A549 treated with Hydrocortisone at 1 μM for 4 hours (cell line): ENCODE measurements around the gene GUCY1A1. TPM values are rescaled to one million over a fixed set of nuclear protein-coding genes. Genes with fewer than 3 reads are reported as not detected.

Experiments used
- total RNA-seq: library from RNA; stranded (reverse); fragments of 200-300 nt; extraction: Qiagen RNA extraction; gene quantifications from 5 replicates; pipeline ENCODE4 v1.2.3, GENCODE V29; 2022

The GUCY1A1 gene
- not detected in 5 replicates for total RNA-seq

DNA sequence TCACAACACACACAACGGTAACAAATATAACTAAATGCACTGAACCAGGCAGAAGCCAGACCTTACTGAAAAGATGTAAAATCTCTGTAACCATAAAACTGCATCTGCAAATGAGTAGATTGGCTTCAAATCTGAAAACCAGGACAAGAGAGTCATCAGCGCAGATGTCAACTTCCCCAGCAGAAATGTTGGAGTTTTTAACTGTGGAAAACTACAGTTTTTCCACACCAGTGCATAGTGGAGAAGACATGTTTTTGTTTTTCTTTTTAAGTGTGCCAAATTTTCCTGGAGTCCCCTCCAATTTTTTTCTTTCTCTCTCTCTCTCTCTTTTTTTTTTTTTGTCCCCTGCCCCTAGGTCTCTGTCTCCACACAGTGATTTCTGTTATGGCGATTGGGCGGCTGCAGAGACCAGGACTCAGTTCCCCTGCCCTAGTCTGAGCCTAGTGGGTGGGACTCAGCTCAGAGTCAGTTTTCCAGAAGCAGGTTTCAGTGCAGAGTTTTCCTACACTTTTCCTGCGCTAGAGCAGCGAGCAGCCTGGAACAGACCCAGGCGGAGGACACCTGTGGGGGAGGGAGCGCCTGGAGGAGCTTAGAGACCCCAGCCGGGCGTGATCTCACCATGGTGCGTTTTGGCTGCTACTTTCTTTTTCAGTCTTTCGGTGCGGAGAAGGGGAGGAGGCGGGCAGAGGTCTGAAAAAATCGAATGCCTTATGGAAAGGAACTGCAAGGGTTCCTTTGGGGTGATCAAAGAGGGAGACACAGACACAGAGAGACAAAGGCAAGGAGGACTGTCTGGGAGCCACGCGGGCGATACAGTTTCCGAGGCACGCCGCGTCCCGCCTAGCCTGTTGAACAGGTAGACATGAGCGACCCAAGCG is at the start of gene GUCY1A1:
TSS of gene GUCY1A1 (plus strand) at position 505 of the 878 bp plus-strand sequence. CDS start 30,020 bp downstream, outside the sequence.

DNA sequence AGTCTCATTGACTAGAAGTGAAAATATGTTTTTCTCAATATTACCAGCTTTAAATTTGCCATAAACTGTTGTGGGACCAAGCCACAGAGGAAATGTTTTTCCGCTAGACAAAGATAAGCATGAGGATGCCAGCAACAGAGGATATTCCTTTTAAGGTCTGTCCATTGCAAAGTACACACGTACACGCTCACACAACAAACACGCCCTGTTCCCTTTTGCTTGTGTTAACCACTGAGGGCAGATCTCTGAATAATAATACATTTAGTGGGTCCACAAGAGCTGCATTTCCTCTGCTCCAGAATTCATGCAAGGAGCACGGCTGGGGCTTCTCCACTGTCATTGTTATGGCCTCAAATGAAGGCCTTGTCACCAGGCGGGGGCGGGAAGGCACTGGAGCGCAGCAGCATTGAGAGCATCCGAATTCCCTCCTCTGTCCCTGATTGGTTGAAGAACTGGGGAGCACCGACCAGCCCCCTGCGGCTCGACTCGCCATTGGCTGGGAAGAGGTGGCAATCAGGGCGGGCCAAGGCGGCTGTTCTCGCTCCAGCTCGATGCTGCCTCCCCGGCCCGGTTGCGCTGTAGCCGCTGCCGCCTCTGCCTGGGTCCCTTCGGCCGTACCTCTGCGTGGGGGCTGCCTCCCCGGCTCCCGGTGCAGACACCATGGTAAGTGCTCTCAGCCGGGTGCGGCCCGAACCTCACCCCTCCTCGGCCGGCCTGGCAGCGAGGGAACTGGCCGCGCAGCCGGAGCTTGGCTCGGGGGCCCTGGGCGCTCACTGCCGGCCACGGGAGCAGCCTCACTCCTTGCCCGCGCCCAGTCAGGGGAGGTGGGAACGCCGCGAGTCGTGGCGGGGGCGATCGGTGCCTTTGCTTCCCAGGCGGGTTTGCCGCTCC is 92.1 kb downstream of the GUCY1A1 start, which contains the start of gene GUCY1B1:
TSS of gene GUCY1B1 (plus strand) at position 541 of the 891 bp plus-strand sequence. CDS start at position 661, 120 bp downstream.

Other genes starting within 250 kb of the GUCY1A1 start
- gene GUCY1B1, start 92.2 kb downstream of the GUCY1A1 start, total RNA-seq: 0.17 to 0.36 TPM (median 0.26 TPM) in 5 replicates
- not detected in 5 replicates for gene ASIC5, start 199.4 kb downstream of the GUCY1A1 start, total RNA-seq
- 0.38 to 0.77 TPM (median 0.70 TPM) in 5 replicates for gene TDO2, start 236.8 kb downstream of the GUCY1A1 start, total RNA-seq